Measurements from ENCODE around the gene DPP7.

Gene DPP7

DNA sequence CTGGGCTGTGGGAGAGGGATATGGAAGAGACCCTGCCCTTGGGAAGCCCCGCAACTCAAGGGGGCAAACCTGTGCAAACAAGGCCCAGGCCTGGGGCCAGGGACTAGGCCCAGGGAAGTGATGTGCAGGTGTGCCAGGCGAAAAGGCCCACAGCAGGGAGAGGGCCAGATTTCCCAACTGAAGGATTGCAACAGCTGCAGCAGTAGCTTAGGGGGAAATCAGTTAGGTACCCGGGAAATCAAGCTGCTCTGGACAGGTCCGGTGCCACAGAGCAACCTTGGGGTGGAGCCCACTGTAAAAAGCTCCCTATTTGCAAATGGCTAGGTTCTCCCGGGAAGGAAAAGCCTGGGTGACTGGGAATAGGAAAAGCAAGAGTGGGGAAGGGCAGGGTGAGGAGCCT, 34.8 kb upstream of the DPP7 start:
- DNase-seq (ENCODE audit: low read depth, low spot score), result no peak
- H3K4me3 ChIP-seq (ENCODE audit: low read length), result no peak overlapping the region

DNA sequence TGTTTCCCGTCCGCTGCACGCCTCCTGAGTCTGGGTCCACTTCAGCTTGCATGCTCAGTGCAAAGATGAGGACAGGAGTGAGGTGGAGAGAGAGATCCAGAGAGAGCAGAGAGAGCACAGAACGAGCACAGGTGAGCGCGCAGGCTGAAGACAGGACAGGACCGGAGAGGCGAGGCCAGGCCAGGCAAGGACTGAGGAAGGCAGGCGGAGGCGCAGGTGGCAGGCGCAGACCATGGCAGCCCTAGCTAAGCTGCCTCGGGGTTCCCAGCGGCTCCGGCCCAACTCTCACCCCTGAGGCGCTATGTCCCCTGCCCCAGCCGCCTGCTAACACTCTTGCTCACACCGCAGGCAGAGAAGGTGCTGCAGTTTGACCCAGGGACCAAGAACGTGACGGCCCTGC, 34.1 kb upstream of the DPP7 start:
- no peak overlapping the region for H3K4me3 ChIP-seq (ENCODE audit: low read length)
- no peak for DNase-seq (ENCODE audit: low read depth, low spot score)

DNA sequence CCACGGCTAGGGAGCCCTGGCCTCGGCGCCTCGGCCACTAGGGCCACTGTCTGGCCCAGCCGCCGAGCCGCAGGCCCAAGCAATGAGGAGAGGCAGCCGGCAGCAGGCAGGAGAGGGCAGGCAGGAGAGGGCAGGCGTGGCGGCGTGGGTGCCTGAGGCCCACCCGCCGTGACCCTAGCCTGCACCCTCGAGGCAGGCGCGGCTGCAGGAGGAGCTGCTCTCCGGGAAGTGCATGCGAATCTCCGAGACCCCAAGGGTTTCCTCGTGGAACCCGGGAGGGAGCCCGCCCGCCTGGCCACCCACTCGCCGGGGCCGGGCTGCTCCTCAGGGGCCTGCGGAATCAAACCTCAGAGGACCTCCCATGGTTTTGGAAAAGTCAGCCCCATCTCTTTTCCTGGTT, 33.7 kb upstream of the DPP7 start:
- no peak for DNase-seq (ENCODE audit: low read depth, low spot score)
- no peak overlapping the region for H3K4me3 ChIP-seq (ENCODE audit: low read length)

DNA sequence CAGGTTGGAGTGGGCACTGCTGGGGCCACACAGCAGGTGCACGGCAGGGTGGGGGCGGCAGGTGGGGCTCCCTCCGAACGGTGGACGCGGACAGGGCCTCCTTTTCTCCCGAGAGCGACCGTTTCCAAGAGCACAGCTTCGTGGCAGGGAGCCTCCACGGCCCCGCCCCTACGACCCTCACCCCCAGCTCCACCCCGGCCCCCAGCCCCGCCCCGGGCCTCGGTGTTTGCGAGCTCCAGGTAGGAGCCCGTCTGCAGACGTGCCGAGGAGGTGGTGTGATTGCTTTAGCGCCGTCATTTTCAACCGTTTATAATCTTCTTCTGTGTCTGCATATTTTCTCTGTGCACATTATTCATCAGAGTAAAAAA, 33.2 kb upstream of the DPP7 start:
- DNase-seq (ENCODE audit: low read depth, low spot score), result no peak
- no peak overlapping the region for H3K4me3 ChIP-seq (ENCODE audit: low read length)

DNA sequence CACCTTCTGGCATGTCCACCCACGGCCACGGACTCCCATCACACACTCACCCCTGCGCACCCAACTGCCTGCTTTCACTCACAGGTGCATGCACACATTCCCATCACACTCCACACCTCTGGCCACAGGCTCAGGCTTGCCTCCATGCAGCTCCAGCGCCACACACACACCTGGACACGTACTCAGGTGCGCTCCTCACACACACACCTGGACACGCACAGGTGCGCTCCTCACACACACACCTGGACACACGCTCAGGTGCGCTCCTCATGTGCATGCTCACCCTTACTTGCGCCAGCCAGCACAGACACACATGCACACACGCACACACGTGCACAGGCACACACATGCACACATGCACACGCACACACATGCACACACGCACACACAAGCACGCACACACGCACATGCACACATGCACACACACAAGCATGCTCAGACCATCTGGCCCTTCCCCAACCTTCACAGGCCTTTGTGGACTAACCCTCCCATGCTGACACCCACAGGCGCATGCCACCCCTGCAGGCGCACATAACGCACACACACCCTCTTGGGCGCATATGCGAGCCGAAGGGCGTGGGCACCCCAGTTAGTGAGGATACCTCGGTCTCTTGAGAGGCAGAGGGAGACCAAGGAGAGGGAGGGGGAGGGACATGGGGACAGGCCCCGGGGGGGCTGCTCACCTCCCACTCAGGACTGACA, 32.7 kb upstream of the DPP7 start:
- DNase-seq (ENCODE audit: low read depth, low spot score), result no peak
- H3K4me3 ChIP-seq (ENCODE audit: low read length), result no peak overlapping the region

DNA sequence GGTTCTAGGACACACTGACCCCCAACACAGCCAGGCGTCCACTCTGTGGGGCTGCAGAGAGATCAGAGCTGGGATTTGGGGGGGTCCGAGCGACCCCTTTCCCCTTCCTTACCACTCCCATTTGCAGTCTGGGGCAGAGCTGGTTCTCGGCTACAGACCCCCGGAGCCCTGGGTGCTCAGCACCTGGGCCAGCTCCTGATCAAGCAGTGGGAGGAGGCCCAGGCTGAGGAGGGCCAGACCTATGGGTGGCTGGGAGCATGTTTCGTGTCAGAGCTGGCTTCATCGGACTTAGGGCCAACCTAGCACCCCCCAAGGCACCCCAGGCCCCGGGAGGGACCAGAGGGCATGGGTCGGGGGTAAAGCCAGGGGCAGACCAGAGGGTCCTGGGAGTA, 32.0 kb upstream of the DPP7 start:
- H3K4me3 ChIP-seq (ENCODE audit: low read length), result no peak overlapping the region
- no peak for DNase-seq (ENCODE audit: low read depth, low spot score)

DNA sequence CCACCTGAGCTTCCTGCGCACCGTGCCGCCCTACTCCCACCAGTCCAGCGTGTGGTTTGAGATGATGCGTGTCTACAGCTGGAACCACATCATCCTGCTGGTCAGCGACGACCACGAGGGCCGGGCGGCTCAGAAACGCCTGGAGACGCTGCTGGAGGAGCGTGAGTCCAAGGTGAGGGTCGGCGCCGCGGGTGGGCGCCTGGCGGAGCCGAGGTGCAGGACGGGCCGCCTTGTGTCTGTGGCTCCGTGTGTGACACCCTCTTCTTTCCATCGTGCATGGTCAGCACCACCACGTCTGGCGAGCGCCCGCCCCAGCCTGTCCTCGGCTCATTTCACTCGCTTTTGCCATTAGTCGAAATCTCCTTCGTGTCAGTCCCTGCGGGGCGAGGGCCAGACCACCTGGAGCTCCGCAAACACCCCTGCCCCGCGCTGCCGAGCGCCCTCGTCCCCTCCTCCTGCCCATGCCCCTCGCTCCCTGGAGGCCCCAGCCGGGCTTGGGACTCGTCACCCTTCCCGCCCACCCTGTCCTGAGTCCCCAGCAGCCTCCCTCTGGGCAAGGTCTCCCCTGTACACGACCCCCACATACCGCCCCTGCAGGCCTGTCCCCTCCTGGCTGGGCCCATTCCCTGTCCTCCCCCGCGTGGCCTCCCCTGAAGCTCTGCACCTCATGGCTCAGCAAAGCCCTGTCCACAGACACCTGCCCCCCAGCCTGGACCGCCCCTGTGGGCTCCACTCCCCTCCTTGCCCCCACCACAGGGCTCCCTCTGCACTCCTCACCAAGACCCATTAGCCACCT, 31.4 kb upstream of the DPP7 start:
- H3K4me3 ChIP-seq (ENCODE audit: low read length), result no peak overlapping the region
- no peak for DNase-seq (ENCODE audit: low read depth, low spot score)

DNA sequence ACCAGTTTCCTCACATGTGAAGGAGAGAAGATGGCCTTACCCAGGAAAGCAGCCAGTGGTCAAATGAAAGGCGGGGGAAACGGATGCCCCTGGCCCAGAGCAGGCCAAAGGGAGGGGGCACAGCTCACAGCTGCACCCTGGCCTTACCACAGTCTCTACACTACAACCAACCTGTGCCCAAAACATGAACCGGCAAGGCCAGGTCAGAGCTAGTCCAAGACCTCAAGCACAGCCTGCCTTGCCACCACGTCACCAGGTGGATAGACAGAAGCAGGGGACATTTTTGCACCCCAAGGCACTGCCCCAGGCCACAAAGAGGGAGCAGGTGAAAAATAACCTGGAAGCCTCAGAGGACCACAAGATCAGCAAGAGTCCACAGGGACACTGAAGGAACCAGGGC, 28.9 kb upstream of the DPP7 start:
- H3K4me3 ChIP-seq (ENCODE audit: low read length), result no peak overlapping the region
- DNase-seq (ENCODE audit: low read depth, low spot score), result no peak

DNA sequence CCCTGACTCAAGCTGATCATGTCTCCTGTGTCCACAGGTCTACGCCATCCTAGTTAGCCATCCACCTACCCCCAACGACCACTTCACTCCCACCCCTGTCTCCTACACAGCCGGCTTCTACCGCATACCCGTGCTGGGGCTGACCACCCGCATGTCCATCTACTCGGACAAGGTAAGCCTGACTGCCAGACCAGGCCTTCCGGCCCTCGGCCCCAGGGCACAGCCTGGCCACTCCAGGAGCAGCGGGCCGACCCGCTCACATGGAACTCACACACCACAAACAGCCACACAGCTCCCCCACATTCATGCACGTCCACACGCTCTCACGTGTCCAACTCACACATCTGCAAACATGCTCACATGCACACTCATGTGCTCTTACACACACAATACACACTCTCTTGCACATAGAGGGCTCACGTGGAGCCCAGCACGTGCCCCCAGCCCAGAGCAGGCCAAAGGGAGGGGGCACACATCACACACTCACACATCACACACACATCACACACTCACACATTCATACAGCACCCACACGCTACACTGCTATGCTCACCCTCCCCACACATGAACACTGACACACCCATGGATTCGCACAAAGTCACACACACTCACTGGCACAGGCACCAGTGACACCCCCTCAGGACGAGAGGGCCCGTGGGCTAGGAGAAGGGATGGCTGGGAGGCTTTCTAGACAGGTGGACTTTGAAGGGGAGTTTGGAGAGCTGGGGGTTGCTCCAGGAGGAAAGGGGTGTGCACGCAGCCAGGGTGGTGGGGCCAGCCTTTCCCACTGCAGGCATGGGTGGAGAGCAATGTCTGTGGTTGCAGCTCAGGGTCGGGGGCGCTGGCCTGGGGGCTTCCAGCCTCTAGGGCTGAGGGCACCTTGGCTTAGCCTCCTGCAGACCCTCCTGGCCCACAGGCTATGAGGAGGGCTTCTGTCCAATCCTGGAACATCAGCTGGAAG, 27.7 kb upstream of the DPP7 start:
- DNase-seq (ENCODE audit: low read depth, low spot score), result no peak
- no peak overlapping the region for H3K4me3 ChIP-seq (ENCODE audit: low read length)

DNA sequence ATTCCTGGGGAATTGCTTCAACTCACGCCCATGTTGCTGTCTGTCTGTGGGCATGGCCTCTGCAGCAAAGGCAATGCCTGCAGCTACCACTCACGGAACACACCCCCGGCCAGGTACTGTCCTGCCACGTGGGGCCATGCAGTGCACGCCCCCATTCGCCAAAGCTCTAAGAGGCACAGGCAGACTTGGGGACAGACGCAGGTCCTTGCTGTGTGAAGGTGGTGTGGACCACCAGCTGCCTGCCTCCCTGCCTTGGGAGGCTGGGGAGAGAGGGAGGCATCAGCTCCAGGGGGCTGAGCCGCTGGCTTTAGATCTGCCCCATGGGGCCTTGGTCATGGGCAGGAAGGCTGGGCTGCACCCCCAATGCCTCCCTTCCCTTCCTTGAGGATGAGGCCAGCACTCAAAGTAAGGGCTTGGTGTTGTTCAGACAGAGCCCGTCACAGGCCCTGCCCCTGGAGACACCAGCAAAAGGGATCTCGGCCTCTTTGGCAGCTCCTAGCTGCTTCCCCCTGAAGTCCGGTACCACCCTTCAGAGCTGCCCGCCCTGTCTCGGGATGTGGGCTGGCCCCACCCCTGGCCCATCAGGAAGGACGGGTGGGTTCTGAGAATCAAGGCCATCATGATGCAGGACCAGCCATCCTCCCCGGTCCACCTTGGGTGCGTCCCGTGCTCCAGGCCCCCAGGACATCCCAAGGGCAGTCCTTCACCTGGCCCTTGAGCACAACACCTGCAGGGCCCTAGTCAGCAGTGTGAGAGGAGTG, 26.7 kb upstream of the DPP7 start:
- DNase-seq (ENCODE audit: low read depth, low spot score), result no peak
- H3K4me3 ChIP-seq (ENCODE audit: low read length), result no peak overlapping the region

DNA sequence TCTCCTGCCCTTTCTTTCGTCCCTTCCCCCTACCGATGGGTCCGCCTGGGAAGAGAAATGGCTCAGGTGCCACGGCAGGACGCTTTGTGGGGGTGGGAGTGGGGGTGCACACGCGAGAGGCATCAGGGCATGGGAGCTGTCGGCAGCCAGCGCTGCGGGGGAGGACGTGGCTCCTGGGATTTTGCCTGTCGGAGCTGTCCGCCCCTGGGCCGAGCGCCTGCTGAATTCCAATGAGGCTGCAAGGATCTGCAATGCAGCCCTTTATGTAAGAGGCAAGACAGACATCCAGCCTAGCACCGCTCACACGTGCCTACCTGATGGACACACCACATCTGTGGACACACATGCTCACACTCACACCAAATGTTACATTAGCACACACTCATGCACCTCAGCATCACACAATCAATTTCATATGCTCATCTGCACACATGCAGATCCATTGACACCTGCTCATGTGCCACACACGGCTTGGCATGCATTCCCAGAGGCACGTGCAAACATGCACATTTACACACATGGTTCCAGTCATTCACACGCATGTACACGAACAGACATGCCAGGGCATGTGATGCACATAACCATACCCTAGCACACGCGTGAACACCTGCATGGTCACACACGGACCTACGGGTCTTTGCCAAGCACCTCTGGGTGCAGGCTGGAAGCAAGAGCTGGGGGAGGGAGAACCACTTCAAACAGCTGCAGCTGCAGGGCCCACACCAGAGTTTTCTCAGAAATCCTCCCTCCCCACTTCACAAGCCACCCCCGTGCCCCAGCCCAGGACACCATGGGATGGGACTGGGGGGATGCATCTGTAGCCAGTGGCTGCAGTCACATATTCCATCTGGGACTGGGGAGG, 25.8 kb upstream of the DPP7 start:
- H3K4me3 ChIP-seq (ENCODE audit: low read length), result no peak overlapping the region
- DNase-seq (ENCODE audit: low read depth, low spot score), result no peak

DNA sequence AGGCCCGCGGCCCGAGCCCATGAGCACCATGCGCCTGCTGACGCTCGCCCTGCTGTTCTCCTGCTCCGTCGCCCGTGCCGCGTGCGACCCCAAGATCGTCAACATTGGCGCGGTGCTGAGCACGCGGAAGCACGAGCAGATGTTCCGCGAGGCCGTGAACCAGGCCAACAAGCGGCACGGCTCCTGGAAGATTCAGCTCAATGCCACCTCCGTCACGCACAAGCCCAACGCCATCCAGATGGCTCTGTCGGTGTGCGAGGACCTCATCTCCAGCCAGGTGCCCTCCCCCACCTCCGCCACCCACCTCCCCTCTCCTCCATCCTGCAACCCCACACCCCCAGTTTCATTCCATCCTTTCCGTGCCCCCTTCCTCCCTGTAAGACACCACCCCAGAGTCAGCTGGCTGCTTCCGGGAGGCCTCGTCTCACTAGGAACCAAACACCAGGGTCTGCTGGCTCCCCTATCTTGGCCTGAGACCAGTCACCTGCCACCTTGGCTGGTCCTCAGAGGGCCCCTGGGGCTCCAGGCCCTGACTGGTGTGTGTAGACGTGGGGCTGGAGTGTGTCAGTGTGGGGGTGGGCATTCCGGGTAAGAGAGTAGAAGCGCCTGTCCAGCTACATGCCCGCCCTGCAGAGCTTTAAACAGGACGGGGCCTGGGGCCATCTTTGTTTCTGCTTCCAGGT, 25.1 kb upstream of the DPP7 start:
- DNase-seq (ENCODE audit: low read depth, low spot score), result no peak
- no peak overlapping the region for H3K4me3 ChIP-seq (ENCODE audit: low read length)

DNA sequence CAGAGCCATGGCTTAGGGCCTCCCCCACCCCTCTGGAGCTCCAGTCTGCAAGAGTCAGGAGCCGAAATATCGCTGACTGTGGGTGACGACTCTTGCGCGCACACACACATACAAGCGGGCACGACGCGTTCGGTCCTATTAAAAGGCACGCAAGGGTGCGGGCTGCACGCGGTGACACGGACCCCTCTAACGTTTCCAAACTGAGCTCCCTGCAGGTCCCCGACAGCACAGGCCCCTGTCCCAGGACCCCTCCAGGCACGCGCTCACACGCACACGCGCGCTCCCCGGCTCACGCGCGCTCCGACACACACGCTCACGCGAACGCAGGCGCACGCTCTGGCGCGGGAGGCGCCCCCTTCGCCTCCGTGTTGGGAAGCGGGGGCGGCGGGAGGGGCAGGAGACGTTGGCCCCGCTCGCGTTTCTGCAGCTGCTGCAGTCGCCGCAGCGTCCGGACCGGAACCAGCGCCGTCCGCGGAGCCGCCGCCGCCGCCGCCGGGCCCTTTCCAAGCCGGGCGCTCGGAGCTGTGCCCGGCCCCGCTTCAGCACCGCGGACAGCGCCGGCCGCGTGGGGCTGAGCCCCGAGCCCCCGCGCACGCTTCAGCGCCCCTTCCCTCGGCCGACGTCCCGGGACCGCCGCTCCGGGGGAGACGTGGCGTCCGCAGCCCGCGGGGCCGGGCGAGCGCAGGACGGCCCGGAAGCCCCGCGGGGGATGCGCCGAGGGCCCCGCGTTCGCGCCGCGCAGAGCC, 24.4 kb upstream of the DPP7 start, which contains the start of gene GRIN1:
Gene GRIN1 (plus strand): TSS at position 433 of the 746 bp plus-strand sequence. CDS start 333 bp downstream, outside the sequence.
- DNase-seq (ENCODE audit: low read depth, low spot score), result no peak
- no peak within 1 kb of the TSS for H3K4me3 ChIP-seq (ENCODE audit: low read length)

DNA sequence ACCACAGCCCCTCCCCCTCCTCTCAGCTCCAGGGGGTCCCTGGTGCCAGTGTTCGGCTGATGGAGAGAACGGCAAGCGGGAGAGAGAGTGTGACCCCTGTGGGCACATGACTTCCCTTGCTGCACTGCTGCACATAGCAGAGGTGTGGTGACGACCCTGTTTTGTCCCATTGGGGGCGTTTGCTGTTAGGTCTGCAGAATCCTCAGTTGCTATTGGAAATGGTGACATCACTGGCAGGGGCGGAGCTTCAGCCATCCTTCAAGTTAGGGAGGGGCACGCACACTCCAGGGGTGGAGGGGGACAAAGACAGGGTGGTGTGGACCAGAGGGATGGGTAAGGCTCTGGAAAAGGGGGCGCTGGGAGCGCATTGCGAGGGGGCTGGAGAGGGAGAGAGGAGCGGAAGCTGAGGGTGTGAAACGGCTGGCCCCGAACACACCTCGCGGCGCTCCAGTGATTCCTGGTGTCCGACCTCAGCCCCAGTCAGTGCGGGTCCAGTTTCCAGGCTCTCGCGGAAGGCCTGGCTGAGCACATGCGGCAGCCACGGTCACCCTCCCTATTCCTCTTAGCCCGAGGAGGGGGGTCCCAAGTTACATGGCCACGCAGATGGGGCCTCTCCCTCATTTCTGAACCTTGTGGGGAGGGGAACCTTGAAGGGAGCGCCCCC, 23.7 kb upstream of the DPP7 start:
- DNase-seq (ENCODE audit: low read depth, low spot score), result peak; percentile 79

DNA sequence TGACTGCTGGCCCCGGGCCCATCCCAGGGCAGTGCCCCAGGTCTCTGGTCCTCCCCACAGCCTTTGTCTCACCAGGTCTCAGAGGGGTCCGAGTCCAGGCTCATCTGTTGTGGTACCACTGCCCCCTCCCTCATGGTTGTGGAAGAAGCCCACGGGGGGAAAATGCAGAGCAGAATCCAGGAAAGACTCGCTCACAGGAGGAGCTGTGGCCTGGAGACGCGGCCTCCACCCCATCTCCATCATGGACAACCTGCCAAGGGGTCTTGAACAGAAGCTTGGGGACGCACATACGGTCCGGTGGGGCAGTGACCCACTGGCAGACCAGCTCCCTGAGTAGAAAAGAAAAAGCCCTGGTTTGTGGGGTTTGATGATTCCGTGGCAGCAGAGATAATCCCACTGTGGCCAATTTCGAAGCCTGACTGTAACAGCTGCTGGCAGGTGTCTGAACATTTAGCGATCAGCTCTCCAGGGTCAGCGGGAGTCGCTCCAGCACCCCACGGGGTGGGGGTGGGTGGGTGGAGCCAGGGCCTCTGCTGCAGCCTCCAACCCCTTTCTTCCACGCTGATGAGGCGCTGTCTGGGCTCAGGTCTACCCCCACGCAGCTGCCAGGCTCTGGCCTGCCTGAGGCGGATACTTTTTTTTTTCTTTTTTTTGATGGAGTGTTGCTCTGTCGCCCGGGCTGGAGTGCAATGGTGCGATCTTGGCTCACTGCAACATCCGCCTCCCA, 22.5 kb upstream of the DPP7 start:
- no peak for DNase-seq (ENCODE audit: low read depth, low spot score)
- H3K4me3 ChIP-seq (ENCODE audit: low read length), result no peak overlapping the region

More for the DNA sequence above, 23.7 kb upstream of the DPP7 start:
- H3K4me3 ChIP-seq (ENCODE audit: low read length), result no peak overlapping the region

Data from Jurkat, Clone E6-1 (cell line).